ENCODE data around the gene CYSTM1. TPM values are rescaled to one million over a fixed set of nuclear protein-coding genes. Genes with fewer than 3 reads are reported as not detected.

The CYSTM1 gene
- total RNA-seq, 2 experiments from 2014 or later, result 8.6 to 10.3 TPM

DNA sequence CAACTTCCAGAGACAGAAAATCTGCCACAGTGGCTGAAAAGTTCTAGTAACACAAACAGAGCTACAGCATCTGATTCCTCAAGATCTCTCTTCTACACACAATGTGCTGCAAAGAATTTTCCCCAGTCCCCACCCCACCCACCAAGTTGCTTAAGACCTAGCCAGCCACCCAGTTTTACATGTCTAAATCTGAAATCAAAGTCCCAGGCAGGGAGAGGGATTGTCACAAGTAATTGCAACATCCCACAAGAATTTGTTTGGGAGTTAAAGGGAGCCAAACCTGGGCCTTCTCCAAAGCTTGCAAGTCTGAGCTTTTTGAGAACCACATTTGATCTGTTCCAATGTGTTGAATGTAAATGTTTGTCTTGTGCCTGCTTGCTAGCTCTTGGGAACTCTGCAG lies 33.7 kb upstream of the CYSTM1 start:
- ChIA-PET POLR2A (no interaction called here), CTCF (interaction anchor here (0.6 to 1.3 kb wide), 3 partner anchors 29 to 362 kb away, joined by 3 to 4 read pairs (median 3); no protein-coding TSS in a partner anchor)
- peaks cover 10% of the 10 kb centered on the region for H3K27me3 Mint-ChIP-seq

DNA sequence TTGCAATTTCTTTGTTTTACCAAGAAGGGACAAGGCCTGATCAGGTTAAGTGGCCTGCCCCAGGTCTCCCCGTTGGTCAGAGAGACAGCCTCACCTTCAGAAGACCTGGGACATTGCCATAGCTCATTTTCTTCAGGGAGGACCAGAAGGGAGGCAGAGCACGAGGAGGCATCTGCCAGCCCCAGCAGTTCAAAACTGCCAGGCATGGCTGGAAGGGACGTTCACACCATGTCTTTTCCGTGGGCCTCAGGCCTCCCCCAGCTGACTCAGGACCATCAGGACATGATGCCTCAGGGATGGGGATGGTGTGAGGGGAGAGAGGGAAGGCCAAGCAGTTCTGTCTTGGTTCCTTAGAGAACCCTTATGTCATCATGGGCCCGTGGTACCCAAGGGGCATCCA lies 32.7 kb upstream of the CYSTM1 start:
- Mint-ChIP-seq H3K4me1 (peaks cover 13% of the 10 kb centered on the region), H3K36me3 (ENCODE audit: low read depth) (no peaks in the 10 kb centered on the region), H3K27me3 (peaks cover 19% of the 10 kb centered on the region), H3K9me3 (no peaks in the 10 kb centered on the region), H3K4me3 (no peak overlapping the region), H3K27ac (no peak overlapping the region)
- no peak for DNase-seq
- CTCF ChIA-PET, result interaction anchor here (0.9 to 2.6 kb wide), 4 partner anchors 17 to 355 kb away, joined by 3 to 9 read pairs (median 3); no protein-coding TSS in a partner anchor
- POLR2A ChIA-PET, result no interaction called here

More for the DNA sequence above, 33.7 kb upstream of the CYSTM1 start:
- peaks cover 13% of the 10 kb centered on the region for H3K4me1 Mint-ChIP-seq
- H3K4me3 Mint-ChIP-seq, result no peak overlapping the region
- H3K9me3 Mint-ChIP-seq, result no peaks in the 10 kb centered on the region
- no peak overlapping the region for H3K27ac Mint-ChIP-seq
- H3K36me3 Mint-ChIP-seq (ENCODE audit: low read depth), result no peaks in the 10 kb centered on the region
- DNase-seq, result no peak

DNA sequence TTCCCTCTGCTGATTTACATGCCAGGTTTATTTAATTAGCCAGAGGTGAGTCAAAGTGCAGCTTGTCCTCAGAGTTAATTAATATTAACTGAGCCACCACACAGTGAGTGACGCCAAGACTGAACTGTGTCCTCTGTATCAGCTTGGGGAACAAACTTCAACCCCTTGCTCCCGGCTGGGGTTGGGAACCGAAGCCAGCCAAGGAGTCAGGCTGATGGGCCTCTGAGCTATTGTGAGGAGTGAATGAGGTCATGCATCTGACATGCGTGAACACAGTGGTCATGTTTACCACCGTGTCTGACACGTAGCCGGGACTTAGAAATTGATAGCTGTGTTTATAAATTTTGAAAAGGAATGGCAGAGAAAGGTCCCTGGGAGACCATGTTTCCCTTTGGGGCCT lies 32.1 kb upstream of the CYSTM1 start:
- Mint-ChIP-seq H3K9me3 (no peaks in the 10 kb centered on the region), H3K36me3 (ENCODE audit: low read depth) (no peaks in the 10 kb centered on the region), H3K27me3 (peaks cover 25% of the 10 kb centered on the region), H3K27ac (no peak overlapping the region), H3K4me3 (no peak overlapping the region), H3K4me1 (peaks cover 13% of the 10 kb centered on the region)
- DNase-seq, result no peak
- ChIA-PET CTCF (interaction anchor here (1.1 to 4.5 kb wide), 5 partner anchors 9 to 356 kb away, joined by 3 to 30 read pairs (median 9); no protein-coding TSS in a partner anchor), POLR2A (no interaction called here)

DNA sequence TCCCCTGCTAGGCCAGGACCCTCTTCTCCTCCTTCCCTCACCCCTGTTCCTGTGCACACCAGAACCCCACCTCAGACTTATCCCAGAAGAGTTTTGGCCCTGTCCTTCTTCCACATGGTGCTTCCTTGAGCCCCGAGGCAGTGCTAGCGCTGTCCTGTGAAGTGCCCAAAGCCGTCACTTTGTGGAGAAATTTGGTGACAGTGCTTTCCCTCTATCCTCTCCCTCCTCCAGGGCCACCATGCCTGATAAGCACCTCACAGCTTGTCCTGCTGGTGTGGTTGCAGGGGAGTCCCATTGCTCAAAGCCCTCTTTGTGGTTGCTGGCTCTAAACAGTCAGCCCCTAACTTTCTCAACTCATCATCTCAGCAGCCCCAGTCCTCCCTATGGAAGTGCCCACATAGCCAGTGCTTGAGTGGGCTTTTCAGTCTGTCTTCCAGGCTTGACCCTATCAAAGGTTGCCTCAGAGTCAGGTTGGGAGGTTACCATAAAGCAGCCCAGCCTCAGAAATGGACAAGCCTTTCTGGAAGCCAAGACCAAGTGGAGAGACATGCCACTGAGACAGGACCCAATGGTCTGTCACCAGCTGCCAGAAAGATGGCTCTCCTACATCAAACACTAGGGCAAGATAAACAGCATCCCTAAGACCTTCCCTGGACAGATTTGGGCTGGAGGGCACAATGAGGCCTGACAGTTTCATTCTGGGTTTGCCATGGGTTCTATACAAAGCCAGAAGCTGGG lies 31.3 kb upstream of the CYSTM1 start:
- POLR2A ChIA-PET, result no interaction called here
- Mint-ChIP-seq H3K27me3 (peaks cover 30% of the 10 kb centered on the region), H3K4me3 (no peak overlapping the region)

DNA sequence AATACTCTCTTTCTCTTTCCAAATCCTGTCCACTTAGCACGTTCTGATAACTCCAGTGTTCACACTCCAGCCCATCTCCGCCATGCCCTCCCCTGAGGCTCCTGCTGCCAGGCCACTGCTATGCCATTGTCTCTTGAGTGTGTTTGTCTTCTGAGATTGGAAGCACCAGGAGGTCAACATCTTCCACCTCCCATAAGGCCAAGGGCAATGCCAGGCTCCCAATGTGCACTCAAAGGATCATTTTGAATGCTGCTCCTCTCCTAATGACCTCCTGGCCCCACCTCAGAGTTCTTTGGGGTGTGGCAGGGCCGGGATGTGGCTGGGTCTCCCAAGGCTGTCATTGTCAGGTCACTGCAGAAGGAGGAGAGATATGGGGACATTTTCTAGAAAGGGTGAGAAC lies 29.7 kb upstream of the CYSTM1 start:
- no peaks in the 10 kb centered on the region for H3K36me3 Mint-ChIP-seq (ENCODE audit: low read depth)
- no peaks in the 10 kb centered on the region for H3K9me3 Mint-ChIP-seq
- H3K4me1 Mint-ChIP-seq, result peaks cover 13% of the 10 kb centered on the region
- no peak for DNase-seq
- ChIA-PET CTCF (interaction anchor here (0.6 to 4.5 kb wide), 11 partner anchors 10 to 542 kb away, joined by 3 to 30 read pairs (median 5); no protein-coding TSS in a partner anchor), POLR2A (no interaction called here)
- no peak overlapping the region for H3K27ac Mint-ChIP-seq
- H3K27me3 Mint-ChIP-seq, result peaks cover 30% of the 10 kb centered on the region
- no peak overlapping the region for H3K4me3 Mint-ChIP-seq

More for the DNA sequence above, 31.3 kb upstream of the CYSTM1 start:
- H3K9me3 Mint-ChIP-seq, result no peaks in the 10 kb centered on the region
- H3K36me3 Mint-ChIP-seq (ENCODE audit: low read depth), result no peaks in the 10 kb centered on the region
- no peak for DNase-seq
- peaks cover 13% of the 10 kb centered on the region for H3K4me1 Mint-ChIP-seq
- H3K27ac Mint-ChIP-seq, result no peak overlapping the region
- CTCF ChIA-PET, result interaction anchor here (0.5 to 4.5 kb wide), 15 partner anchors 9 to 780 kb away, joined by 3 to 30 read pairs (median 3); no protein-coding TSS in a partner anchor

DNA sequence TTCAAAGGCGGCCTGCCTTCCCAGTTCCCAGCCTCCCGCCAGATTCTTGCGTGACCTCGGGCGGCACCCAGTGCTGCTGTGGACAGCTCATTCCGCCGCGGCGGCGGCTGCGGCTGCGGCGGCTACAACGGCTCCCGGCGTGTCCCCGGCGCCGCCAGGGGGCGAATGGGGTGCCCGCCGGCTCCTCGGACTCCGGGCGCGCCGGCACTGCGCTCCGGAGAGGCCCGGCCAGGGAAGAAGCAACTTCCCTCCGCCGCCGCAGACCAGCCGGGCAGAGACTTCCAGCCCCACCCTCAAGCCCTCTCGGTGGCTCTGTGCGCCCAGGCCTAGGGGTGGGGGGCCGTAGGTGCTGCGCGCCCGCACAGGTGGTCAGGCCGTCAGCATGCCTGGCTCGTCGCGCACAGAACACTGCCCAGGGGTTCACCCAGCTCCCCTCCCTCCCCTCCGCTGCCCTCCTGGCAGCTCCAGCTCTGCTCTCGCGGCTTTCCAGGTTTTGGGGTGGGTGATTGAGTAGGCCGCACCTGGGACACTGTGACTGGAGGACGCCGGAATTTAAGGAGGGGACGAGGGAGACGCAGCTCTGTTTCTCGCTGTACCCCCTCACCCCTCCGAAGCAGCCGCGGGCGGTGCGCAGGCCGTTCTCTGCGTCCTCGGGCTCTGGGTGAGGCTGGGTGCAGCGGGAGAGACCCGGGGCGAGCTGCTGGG lies 29.0 kb upstream of the CYSTM1 start:
- DNase-seq, result peak; percentile 44
- CTCF ChIA-PET, result interaction anchor here (0.6 to 4.5 kb wide), 13 partner anchors 9 to 543 kb away, joined by 3 to 30 read pairs (median 5); no protein-coding TSS in a partner anchor
- no peaks in the 10 kb centered on the region for H3K36me3 Mint-ChIP-seq (ENCODE audit: low read depth)
- no peaks in the 10 kb centered on the region for H3K9me3 Mint-ChIP-seq
- POLR2A ChIA-PET, result no interaction called here
- peaks cover 13% of the 10 kb centered on the region for H3K4me1 Mint-ChIP-seq
- peaks cover 30% of the 10 kb centered on the region for H3K27me3 Mint-ChIP-seq
- H3K27ac Mint-ChIP-seq, result no peak overlapping the region
- no peak overlapping the region for H3K4me3 Mint-ChIP-seq

DNA sequence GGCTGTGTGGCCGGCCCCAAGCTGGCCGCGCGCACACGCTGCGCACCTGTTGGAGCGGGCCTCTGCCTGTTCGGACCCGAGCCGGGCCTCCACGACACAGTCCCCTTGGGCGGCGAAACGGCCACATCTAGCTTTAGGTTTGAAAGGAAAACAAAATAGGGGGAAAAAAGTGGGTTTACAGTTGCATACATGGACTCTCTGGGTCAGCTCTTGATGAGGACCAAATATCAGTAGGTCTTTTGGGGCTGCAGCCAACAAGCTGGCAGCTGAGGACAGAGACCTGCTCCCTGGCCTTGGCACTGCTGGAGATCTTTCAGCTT lies 28.5 kb upstream of the CYSTM1 start:
- POLR2A ChIA-PET, result no interaction called here
- no peak for DNase-seq
- no peaks in the 10 kb centered on the region for H3K36me3 Mint-ChIP-seq (ENCODE audit: low read depth)
- CTCF ChIA-PET, result interaction anchor here (0.9 to 4.5 kb wide), 9 partner anchors 8 to 74 kb away, joined by 3 to 30 read pairs (median 5); no protein-coding TSS in a partner anchor
- H3K27me3 Mint-ChIP-seq, result peaks cover 30% of the 10 kb centered on the region
- H3K9me3 Mint-ChIP-seq, result no peaks in the 10 kb centered on the region
- H3K4me3 Mint-ChIP-seq, result no peak overlapping the region
- H3K27ac Mint-ChIP-seq, result no peak overlapping the region
- peaks cover 13% of the 10 kb centered on the region for H3K4me1 Mint-ChIP-seq

DNA sequence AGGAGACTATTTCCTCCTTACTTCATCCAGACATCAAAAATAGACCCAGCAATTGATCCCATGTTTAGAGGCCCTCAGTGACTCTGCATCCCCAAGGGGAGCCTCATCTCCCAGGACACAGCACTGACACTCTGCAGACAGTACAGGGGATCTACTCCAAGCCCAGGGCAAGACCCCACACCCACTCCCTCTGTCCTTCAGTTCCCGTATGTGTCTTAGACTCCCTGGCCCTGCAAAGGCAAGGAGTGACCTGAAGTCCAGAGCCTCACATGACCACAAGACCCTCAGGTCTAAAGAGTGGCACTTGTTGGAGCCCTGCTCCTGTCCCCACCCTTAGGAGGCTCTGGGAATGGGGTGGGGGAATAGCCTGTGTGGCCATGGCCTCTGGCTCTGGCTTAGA lies 27.5 kb upstream of the CYSTM1 start:
- CTCF ChIA-PET, result no interaction called here
- DNase-seq, result no peak
- POLR2A ChIA-PET, result no interaction called here
- Mint-ChIP-seq H3K36me3 (ENCODE audit: low read depth) (no peaks in the 10 kb centered on the region), H3K27ac (no peak overlapping the region), H3K9me3 (no peaks in the 10 kb centered on the region), H3K4me3 (no peak overlapping the region), H3K4me1 (peaks cover 16% of the 10 kb centered on the region), H3K27me3 (peaks cover 30% of the 10 kb centered on the region)

DNA sequence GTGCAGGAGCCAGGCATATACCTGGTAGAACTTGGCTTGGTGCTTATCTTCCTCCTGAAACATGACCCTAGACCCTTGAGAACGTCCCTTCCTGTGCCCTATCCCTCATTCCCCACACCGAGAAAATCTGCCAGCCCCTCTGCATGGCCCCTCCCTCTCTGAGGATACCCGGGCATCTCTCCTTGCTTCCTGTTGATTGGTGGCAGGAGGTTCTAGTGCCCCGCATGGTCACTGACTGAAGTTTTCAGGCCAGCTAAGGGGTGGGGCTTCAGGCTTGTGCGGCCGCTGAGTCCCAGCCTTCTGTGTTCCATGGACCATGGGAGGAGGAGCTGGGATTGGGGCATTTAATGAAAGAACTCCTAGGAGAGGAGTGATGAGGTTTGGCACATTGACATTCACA lies 26.5 kb upstream of the CYSTM1 start:
- no peak overlapping the region for H3K27ac Mint-ChIP-seq
- POLR2A ChIA-PET, result no interaction called here
- H3K4me3 Mint-ChIP-seq, result no peak overlapping the region
- no peaks in the 10 kb centered on the region for H3K36me3 Mint-ChIP-seq (ENCODE audit: low read depth)
- no peak for DNase-seq
- no peaks in the 10 kb centered on the region for H3K9me3 Mint-ChIP-seq
- peaks cover 16% of the 10 kb centered on the region for H3K4me1 Mint-ChIP-seq
- CTCF ChIA-PET, result interaction anchor here (0.6 kb wide), 1 partner anchor 29 kb away, joined by 3 read pairs; no protein-coding TSS in a partner anchor
- H3K27me3 Mint-ChIP-seq, result peaks cover 30% of the 10 kb centered on the region

DNA sequence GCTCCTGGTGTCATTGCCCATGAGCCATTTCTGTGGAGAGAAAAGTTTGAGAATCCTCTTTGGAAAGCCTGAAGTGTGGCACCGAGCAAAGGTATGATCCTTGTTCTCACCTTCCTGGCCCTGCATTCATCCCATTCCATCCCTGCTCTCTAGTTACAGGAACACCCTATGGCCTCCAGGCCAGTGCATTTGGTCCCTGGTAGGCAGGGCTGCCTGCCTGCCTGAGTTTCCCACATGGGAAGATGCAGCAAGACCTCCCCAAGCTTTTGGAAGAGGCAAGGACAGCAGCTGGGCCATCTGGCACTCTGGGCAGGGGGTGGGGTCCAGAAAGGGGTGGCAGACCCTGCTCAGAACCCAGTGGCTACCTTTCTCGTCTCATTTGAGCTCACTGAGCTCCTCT lies 24.8 kb upstream of the CYSTM1 start:
- POLR2A ChIA-PET, result no interaction called here
- peaks cover 7% of the 10 kb centered on the region for H3K4me1 Mint-ChIP-seq
- CTCF ChIA-PET, result interaction anchor here (0.6 to 0.9 kb wide), 3 partner anchors 10 to 43 kb away, joined by 3 read pairs; no protein-coding TSS in a partner anchor
- no peak overlapping the region for H3K27ac Mint-ChIP-seq
- no peak for DNase-seq
- no peaks in the 10 kb centered on the region for H3K36me3 Mint-ChIP-seq (ENCODE audit: low read depth)
- no peaks in the 10 kb centered on the region for H3K9me3 Mint-ChIP-seq
- H3K27me3 Mint-ChIP-seq, result peaks cover 25% of the 10 kb centered on the region
- H3K4me3 Mint-ChIP-seq, result no peak overlapping the region

DNA sequence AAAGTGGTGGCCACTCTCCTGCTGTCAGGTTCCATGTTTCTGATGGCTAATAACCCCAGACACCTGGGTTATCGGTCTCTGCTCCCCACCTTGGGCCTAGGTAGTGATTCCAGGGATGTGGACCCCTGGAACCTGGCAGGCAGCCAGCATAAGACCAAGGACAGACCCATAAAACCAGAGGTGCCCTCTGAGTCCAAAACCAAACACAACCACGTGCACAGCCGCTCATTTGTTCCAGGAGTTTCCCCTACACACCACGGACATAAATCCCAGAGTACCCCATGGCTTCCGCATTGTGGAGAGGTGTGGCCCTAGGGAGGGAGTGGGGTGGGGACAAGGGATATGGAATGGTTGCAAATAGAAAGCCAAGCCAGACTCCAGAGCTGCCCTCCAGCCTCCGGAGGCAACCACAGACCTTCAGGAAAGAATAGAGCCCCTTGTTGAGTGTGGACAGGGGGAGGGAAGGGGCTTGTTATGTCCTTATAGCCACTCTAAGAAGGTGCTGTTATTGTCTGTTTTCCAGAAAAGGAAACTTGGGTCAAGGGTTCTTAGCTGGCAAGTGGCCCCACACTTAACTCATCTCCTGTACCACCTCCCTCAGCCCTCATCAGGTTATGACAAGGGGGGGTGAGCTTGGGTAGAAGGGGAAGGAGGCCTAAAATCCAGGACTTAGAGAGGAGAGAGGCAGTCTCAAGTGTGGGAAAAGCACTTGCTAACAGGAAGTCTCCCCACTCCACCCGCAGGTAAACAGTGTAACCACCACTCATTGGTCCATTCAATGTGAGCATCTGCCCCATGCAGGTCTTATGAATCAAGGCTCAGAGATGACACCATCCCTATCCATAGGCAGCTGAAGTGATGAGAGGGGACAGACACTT lies 23.6 kb upstream of the CYSTM1 start:
- no peaks in the 10 kb centered on the region for H3K36me3 Mint-ChIP-seq (ENCODE audit: low read depth)
- CTCF ChIA-PET, result interaction anchor here (1.0 kb wide), 2 partner anchors 7 to 13 kb away, joined by 3 to 4 read pairs; no protein-coding TSS in a partner anchor
- peaks cover 20% of the 10 kb centered on the region for H3K27me3 Mint-ChIP-seq
- H3K9me3 Mint-ChIP-seq, result no peaks in the 10 kb centered on the region
- POLR2A ChIA-PET, result no interaction called here
- no peak overlapping the region for H3K4me3 Mint-ChIP-seq
- no peak overlapping the region for H3K27ac Mint-ChIP-seq
- H3K4me1 Mint-ChIP-seq, result peaks cover 2% of the 10 kb centered on the region
- no peak for DNase-seq
